ENCODE measurements around the gene HS3ST5. TPM values are rescaled to one million over a fixed set of nuclear protein-coding genes. Genes with fewer than 3 reads are reported as not detected.

Gene HS3ST5
- total RNA-seq, 4 donors from 2014 or later = not detected

GRCh38 chr6:114075777-114076176 lies 267.0 kb downstream of the HS3ST5 start:
- no peak for DNase-seq
- H3K27me3 ChIP-seq = no peaks in the 10 kb centered on the region
- TF ChIP-seq, protein P1, sequence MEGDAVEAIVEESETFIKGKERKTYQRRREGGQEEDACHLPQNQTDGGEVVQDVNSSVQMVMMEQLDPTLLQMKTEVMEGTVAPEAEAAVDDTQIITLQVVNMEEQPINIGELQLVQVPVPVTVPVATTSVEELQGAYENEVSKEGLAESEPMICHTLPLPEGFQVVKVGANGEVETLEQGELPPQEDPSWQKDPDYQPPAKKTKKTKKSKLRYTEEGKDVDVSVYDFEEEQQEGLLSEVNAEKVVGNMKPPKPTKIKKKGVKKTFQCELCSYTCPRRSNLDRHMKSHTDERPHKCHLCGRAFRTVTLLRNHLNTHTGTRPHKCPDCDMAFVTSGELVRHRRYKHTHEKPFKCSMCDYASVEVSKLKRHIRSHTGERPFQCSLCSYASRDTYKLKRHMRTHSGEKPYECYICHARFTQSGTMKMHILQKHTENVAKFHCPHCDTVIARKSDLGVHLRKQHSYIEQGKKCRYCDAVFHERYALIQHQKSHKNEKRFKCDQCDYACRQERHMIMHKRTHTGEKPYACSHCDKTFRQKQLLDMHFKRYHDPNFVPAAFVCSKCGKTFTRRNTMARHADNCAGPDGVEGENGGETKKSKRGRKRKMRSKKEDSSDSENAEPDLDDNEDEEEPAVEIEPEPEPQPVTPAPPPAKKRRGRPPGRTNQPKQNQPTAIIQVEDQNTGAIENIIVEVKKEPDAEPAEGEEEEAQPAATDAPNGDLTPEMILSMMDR (IDR thresholded peaks at IDR 0.05) = no peak
- no peak for TF ChIP-seq POLR2A (IDR thresholded peaks at IDR 0.05)
- intact Hi-C loops (cut with DNase I) = no loop called here
- no peak overlapping the region for H3K27ac ChIP-seq
- no peaks in the 10 kb centered on the region for H3K36me3 ChIP-seq
- H3K9me3 ChIP-seq = no peaks in the 10 kb centered on the region
- no peak overlapping the region for H3K4me3 ChIP-seq
- WGBS, 2 donors = 81 to 83% methylated on average over 3 of the region's 3 CpGs
- no peaks in the 10 kb centered on the region for H3K4me1 ChIP-seq

- Histone ChIP-seq H3K4me1 (no peaks in the 10 kb centered on the region), H3K27ac (no peak overlapping the region), H3K4me3 (no peak overlapping the region), H3K9me3 (no peaks in the 10 kb centered on the region), H3K36me3 (no peaks in the 10 kb centered on the region), H3K27me3 (no peaks in the 10 kb centered on the region)
- intact Hi-C loops (cut with DNase I) = no loop called here
- TF ChIP-seq, protein P1 (IDR thresholded peaks at IDR 0.05) = no peak
- no peak for TF ChIP-seq POLR2A (IDR thresholded peaks at IDR 0.05)
- WGBS, 2 donors = 75 to 92% methylated on average over 4 of the region's 4 CpGs
- DNase-seq = no peak
These were observed 267.5 kb downstream of the HS3ST5 start for GRCh38 chr6:114075300-114075699.

- Histone ChIP-seq H3K27ac (no peak overlapping the region), H3K4me1 (no peaks in the 10 kb centered on the region), H3K27me3 (no peaks in the 10 kb centered on the region), H3K4me3 (no peak overlapping the region), H3K36me3 (no peaks in the 10 kb centered on the region), H3K9me3 (no peaks in the 10 kb centered on the region)
- TF ChIP-seq POLR2A (IDR thresholded peaks at IDR 0.05) = no peak
- TF ChIP-seq, protein P1 (IDR thresholded peaks at IDR 0.05) = no peak
- intact Hi-C loops (cut with DNase I) = no loop called here
- no peak for DNase-seq
- WGBS, 2 donors = 30 to 58% methylated on average over 3 of the region's 3 CpGs
These were observed 274.1 kb downstream of the HS3ST5 start for GRCh38 chr6:114068771-114069170.

DNA sequence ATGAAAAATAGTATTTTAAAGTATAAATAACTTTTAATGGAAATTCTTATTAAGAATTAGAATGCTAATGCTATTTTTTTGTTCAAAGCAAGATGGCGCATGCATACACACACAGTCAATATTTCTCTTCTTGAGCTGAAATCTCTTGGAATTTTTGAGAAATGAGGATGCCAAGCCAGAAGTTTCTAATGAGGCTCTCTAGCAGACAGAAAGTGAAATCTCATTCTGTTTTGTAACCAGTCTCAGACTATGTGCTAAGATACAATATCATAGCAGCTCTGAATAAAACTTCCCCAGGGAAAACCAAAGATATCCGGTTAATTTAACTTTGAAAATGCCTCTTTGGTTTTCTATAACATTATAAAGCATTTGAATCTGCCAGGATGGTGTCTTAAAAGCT lies 274.7 kb downstream of the HS3ST5 start:
- TF ChIP-seq, protein P1 (IDR thresholded peaks at IDR 0.05) = no peak
- TF ChIP-seq POLR2A (IDR thresholded peaks at IDR 0.05) = no peak
- Histone ChIP-seq H3K4me1 (no peaks in the 10 kb centered on the region), H3K27ac (no peak overlapping the region), H3K4me3 (no peak overlapping the region), H3K9me3 (no peaks in the 10 kb centered on the region), H3K27me3 (no peaks in the 10 kb centered on the region), H3K36me3 (no peaks in the 10 kb centered on the region)
- 67 to 89% methylated on average over 2 of the region's 2 CpGs for WGBS, 2 donors
- no peak for DNase-seq
- intact Hi-C loops (cut with DNase I) = no loop called here

GRCh38 chr6:114064862-114065261 lies 278.0 kb downstream of the HS3ST5 start:
- no peak for DNase-seq
- intact Hi-C loops (cut with DNase I) = no loop called here
- Histone ChIP-seq H3K27me3 (no peaks in the 10 kb centered on the region), H3K4me3 (no peak overlapping the region), H3K4me1 (no peaks in the 10 kb centered on the region), H3K9me3 (no peaks in the 10 kb centered on the region), H3K27ac (no peak overlapping the region), H3K36me3 (no peaks in the 10 kb centered on the region)
- TF ChIP-seq, protein P1 (IDR thresholded peaks at IDR 0.05) = no peak
- no peak for TF ChIP-seq POLR2A (IDR thresholded peaks at IDR 0.05)
- 55 to 62% methylated on average over 2 of the region's 2 CpGs for WGBS, 2 donors

Data from esophagus squamous epithelium (tissue), 5 donors.